Endothelial cell (in vitro differentiated cells): ENCODE data around the gene SGMS1. TPM values are rescaled to one million over a fixed set of nuclear protein-coding genes. Genes with fewer than 3 reads are reported as not detected.

ENCODE experiments used
- DNase-seq: peaks from one replicate; pipeline ENCODE4 v3.0.0; 2021; ENCODE audit warnings: low spot score
- H3K27ac Mint-ChIP-seq: one replicate; pipeline ENCODE4 v1.8.0; 2021; ENCODE audit warnings: mixed read lengths, inconsistent platforms; ENCODE audit not compliant: unreplicated experiment
- H3K27me3 Mint-ChIP-seq: one replicate; pipeline ENCODE4 v1.8.0; 2021; ENCODE audit warnings: mild to moderate bottlenecking, moderate library complexity, mixed read lengths, inconsistent platforms; ENCODE audit not compliant: unreplicated experiment
- H3K36me3 Mint-ChIP-seq: one replicate; pipeline ENCODE4 v1.8.0; 2021; ENCODE audit warnings: mild to moderate bottlenecking, low read depth, mixed read lengths, inconsistent platforms; ENCODE audit not compliant: unreplicated experiment
- H3K4me1 Mint-ChIP-seq: one replicate; pipeline ENCODE4 v1.8.0; 2021; ENCODE audit warnings: mild to moderate bottlenecking, mixed read lengths, inconsistent platforms; ENCODE audit not compliant: unreplicated experiment
- H3K4me3 Mint-ChIP-seq: one replicate; pipeline ENCODE4 v1.8.0; 2021; ENCODE audit warnings: mild to moderate bottlenecking, mixed read lengths, inconsistent platforms; ENCODE audit not compliant: unreplicated experiment
- H3K9me3 Mint-ChIP-seq: one replicate; pipeline ENCODE4 v1.8.0; 2021; ENCODE audit warnings: mixed read lengths, inconsistent platforms; ENCODE audit not compliant: unreplicated experiment
- total RNA-seq: library from RNA; stranded (reverse); fragmentation: NEBNext Ultra II Directional; extraction: Animal tissue kit (Norgen Biotek cat#: 25700); gene quantifications from one replicate; pipeline ENCODE4 v1.2.1, GENCODE V29; 2021; ENCODE audit not compliant: unreplicated experiment
- TF ChIP-seq, protein P1 (sequence below): fragments of 200-600 bp; sonication (generic); IDR thresholded peaks from one replicate; pipeline ENCODE4 v1.5.0; 2021; ENCODE audit warnings: antibody characterized with exemption; ENCODE audit not compliant: unreplicated experiment

SGMS1 gene
- total RNA-seq, 1 donor from 2014 or later: 12.4 TPM

GRCh38 chr10:50384238-50384637 is 239.5 kb downstream of the SGMS1 start:
- DNase-seq: no peak
- H3K27ac Mint-ChIP-seq: no peak overlapping the region
- TF ChIP-seq, protein P1, sequence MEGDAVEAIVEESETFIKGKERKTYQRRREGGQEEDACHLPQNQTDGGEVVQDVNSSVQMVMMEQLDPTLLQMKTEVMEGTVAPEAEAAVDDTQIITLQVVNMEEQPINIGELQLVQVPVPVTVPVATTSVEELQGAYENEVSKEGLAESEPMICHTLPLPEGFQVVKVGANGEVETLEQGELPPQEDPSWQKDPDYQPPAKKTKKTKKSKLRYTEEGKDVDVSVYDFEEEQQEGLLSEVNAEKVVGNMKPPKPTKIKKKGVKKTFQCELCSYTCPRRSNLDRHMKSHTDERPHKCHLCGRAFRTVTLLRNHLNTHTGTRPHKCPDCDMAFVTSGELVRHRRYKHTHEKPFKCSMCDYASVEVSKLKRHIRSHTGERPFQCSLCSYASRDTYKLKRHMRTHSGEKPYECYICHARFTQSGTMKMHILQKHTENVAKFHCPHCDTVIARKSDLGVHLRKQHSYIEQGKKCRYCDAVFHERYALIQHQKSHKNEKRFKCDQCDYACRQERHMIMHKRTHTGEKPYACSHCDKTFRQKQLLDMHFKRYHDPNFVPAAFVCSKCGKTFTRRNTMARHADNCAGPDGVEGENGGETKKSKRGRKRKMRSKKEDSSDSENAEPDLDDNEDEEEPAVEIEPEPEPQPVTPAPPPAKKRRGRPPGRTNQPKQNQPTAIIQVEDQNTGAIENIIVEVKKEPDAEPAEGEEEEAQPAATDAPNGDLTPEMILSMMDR: no peak
- no peaks in the 10 kb centered on the region for H3K36me3 Mint-ChIP-seq
- no peaks in the 10 kb centered on the region for H3K9me3 Mint-ChIP-seq
- peak overlapping the region; percentile 1 for H3K4me3 Mint-ChIP-seq
- peaks cover 11% of the 10 kb centered on the region for H3K4me1 Mint-ChIP-seq
- peaks cover 1% of the 10 kb centered on the region for H3K27me3 Mint-ChIP-seq

- TF ChIP-seq, protein P1: no peak
- no peaks in the 10 kb centered on the region for H3K9me3 Mint-ChIP-seq
- H3K4me1 Mint-ChIP-seq: peaks cover 11% of the 10 kb centered on the region
- no peak overlapping the region for H3K27ac Mint-ChIP-seq
- H3K36me3 Mint-ChIP-seq: peaks cover 3% of the 10 kb centered on the region
- no peak overlapping the region for H3K4me3 Mint-ChIP-seq
- DNase-seq: no peak
- peaks cover 3% of the 10 kb centered on the region for H3K27me3 Mint-ChIP-seq
Observed at GRCh38 chr10:50382576-50383023, 241.2 kb downstream of the SGMS1 start.

DNA sequence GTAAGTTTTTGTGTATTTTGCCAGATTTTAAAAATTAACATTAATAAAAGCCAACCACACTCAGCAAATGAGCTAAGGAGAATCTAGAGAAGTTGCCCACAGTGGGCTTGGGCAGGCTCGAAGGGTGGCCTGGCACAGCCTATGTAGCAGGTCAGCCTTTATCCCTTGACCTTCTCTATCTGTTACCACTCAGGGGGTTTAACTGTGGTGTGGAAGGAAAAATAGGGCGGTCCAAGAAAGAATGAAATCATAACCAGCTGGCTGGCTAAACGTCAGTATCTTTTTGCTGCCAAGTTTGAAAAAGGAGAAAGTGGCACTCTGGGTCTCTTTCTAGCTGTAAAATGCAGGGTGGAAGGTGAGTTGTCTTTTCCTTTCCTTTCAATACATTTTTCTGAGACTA is 242.1 kb downstream of the SGMS1 start:
- Mint-ChIP-seq H3K4me3 (no peak overlapping the region), H3K9me3 (no peaks in the 10 kb centered on the region), H3K27me3 (peaks cover 3% of the 10 kb centered on the region), H3K4me1 (peaks cover 11% of the 10 kb centered on the region), H3K27ac (no peak overlapping the region), H3K36me3 (peaks cover 3% of the 10 kb centered on the region)
- TF ChIP-seq, protein P1: no peak
- DNase-seq: no peak

- TF ChIP-seq, protein P1: no peak
- H3K27ac Mint-ChIP-seq: peak overlapping the region; percentile 86
- H3K27me3 Mint-ChIP-seq: peaks cover 2% of the 10 kb centered on the region
- H3K36me3 Mint-ChIP-seq: peaks cover 3% of the 10 kb centered on the region
- no peak overlapping the region for H3K4me3 Mint-ChIP-seq
- H3K9me3 Mint-ChIP-seq: no peaks in the 10 kb centered on the region
- H3K4me1 Mint-ChIP-seq: peaks cover 9% of the 10 kb centered on the region
- peak; percentile 4 for DNase-seq
Observed at GRCh38 chr10:50379616-50380015, 244.1 kb downstream of the SGMS1 start.

DNA sequence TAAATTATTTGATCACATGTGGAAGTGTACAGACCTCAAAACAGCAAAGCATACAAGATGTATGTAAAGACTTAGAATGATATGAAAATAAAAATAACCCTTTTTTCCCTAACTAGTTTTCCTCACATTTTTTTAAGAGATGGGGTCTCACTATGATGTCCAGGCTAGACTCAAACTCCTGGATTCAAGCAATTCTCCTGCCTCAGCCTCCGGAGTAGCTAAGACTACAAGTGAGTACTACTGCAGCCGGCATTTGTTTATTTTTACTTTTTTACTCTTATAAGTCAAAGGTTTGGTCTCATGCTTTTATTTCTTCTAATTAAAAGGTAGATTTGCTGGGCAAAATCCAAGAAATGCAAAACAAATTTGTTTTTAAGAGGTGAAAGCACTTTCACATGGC is 248.0 kb downstream of the SGMS1 start:
- no peak overlapping the region for H3K4me3 Mint-ChIP-seq
- no peak overlapping the region for H3K27ac Mint-ChIP-seq
- H3K36me3 Mint-ChIP-seq: peaks cover 3% of the 10 kb centered on the region
- H3K9me3 Mint-ChIP-seq: no peaks in the 10 kb centered on the region
- peaks cover 5% of the 10 kb centered on the region for H3K4me1 Mint-ChIP-seq
- peaks cover 2% of the 10 kb centered on the region for H3K27me3 Mint-ChIP-seq
- DNase-seq: no peak
- TF ChIP-seq, protein P1: no peak
